T47D (cell line): ENCODE measurements around the gene GRAMD1B.

ENCODE experiments used
- DNase-seq, 2 experiments: peaks; one replicate each; pipeline versions ENCODE4 v3.0.0 to v3.0.0-alpha.2; 2011 to 2012; ENCODE audit warnings: low read depth in 1 of 2, low spot score in 1 of 2
- JUND ChIP-seq: IDR thresholded peaks from 2 replicates; pipeline ENCODE4 v1.6.1; 2012; ENCODE audit warnings: low read depth
- in situ Hi-C: cut with HindIII; loops from 2 replicates; pipeline ENCODE4 v1.10.0; 2016; ENCODE audit warnings: low sequenced_read_pairs, low pct_unique_long_range_greater_than_20kb

Gene GRAMD1B

DNA sequence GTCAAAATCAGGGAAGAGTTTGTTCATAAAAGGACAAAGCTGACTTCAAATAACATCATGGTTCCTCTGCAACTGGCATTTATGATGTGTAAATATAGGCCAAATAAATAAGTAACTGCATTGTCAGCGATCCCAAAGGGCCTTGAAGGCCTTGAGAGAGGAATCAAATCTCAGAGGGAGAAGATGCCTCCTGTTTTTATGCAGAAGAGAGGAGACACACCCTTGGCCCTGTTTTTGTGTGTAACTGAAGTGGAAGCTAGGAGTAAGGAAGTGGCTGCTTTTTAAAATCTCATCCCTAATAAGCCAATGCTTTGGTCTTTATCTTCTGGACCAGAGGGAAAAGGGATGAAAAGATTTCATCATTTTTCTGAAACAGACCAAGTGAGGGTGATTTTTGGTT lies 240.0 kb downstream of the GRAMD1B start:
- in situ Hi-C loops = no loop called here
- no peak for DNase-seq
- TF ChIP-seq JUND = no peak

DNA sequence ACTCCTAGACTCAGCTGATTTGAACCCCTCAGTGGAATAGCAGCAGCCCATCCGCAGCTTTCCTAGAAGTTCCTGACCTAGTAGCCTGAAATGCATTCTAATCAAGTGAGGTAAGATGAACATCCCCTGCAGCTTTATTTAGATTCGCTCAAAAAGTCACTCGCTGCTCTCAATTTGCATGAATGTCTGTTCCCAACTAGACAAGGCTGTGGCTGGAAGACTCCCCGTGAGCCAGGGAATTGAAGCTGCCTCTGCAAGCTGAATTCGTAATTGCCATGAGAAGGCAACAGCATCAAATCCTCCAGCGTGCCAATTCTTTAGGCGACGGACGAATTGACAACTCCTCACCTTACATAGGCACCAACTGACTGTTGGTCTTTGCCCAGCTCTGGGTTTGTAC lies 241.5 kb downstream of the GRAMD1B start:
- in situ Hi-C loops = no loop called here
- DNase-seq = no peak
- TF ChIP-seq JUND = no peak

DNA sequence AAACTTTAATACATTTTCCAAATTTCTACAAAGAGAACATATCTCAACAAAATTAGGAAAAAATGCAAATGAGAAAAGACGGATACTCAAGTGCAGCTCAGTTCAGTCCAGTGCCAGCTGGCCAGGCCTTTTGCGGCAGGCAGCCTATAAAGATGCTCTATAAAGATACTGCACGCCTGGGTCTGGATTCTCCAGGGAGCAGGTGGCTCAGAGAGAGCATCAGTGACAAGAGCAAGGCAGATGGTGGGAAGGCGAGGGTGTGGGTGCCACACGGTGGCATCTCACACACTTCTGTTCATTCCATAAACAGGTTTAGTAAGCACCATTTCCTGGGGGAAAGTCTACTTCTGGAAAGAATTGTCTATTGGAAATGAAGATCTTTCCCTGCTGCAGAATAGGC lies 242.5 kb downstream of the GRAMD1B start:
- TF ChIP-seq JUND = no peak
- in situ Hi-C loops = no loop called here
- DNase-seq = no peak

DNA sequence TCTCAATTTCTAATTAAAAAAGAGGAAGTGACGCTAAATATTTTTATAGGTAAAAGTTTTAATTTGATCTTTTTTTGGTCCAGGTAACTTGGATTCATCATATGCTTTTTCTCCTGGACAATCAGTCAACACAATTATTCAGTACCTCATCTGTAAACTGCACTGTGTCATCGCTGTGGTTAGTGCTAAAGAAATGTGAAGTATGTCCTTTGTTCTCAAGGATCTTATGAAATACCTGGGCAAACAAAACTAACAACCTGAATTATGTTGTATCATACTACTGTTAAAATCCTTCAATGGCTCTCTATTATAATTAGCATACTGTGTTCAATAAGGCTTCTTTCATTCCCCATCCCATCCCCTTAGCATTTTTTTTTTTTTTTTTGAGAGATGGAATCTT lies 244.2 kb downstream of the GRAMD1B start:
- in situ Hi-C loops = no loop called here
- peak in 1 of 2 experiments; percentile 59 for DNase-seq
- no peak for TF ChIP-seq JUND
